Measurements from ENCODE around the gene PXYLP1.

PXYLP1 gene

GRCh38 chr3:141191097-141191749, 40.4 kb upstream of the PXYLP1 start:
- Histone ChIP-seq H4K8ac (ENCODE audit: low read depth, low read length) (no peak overlapping the region), H3K4me3 (ENCODE audit: low read length in 2 of 2) (no peak overlapping the region), H3K4ac (ENCODE audit: low read length) (no peak overlapping the region), H2AK5ac (ENCODE audit: low read depth, low read length) (no peak overlapping the region), H4K91ac (ENCODE audit: low read depth, low read length, poor library complexity) (no peak overlapping the region), H3K9ac (ENCODE audit: low read depth, low read length, poor library complexity) (no peak overlapping the region), H2BK12ac (ENCODE audit: low read length) (no peak overlapping the region), H3K4me1 (ENCODE audit: control insufficient read depth in 2 of 2, insufficient read depth in 1 of 2, low read depth in 1 of 2, low read length in 2 of 2) (no peaks in the 10 kb centered on the region), H2AFZ (ENCODE audit: low read length) (no peak overlapping the region), H3K27me3 (ENCODE audit: control insufficient read depth in 3 of 3, insufficient read depth in 3 of 3, low read depth in 1 of 3, low read length in 3 of 3) (no peaks in the 10 kb centered on the region), H3K27ac (replicated peaks; ENCODE audit: low read length) (no peak overlapping the region), H2BK120ac (ENCODE audit: low read depth, low read length) (no peak overlapping the region), H2BK15ac (ENCODE audit: low read length) (no peak overlapping the region), H3K18ac (ENCODE audit: low read length) (no peak overlapping the region), H3K36me3 (replicated peaks in 1 of 2; ENCODE audit: control insufficient read depth in 2 of 2, insufficient read depth in 2 of 2, low read length in 2 of 2) (no peaks in the 10 kb centered on the region), H3K9me3 (replicated peaks in 1 of 2; ENCODE audit: control insufficient read depth in 2 of 2, insufficient read depth in 1 of 2, low read depth in 1 of 2, low read length in 2 of 2) (peaks cover 0 to 12% of the 10 kb centered on the region in 2 donors), H3K23ac (ENCODE audit: low read depth, low read length, poor library complexity) (no peak overlapping the region), H2BK5ac (ENCODE audit: low read length) (no peak overlapping the region), H3K14ac (ENCODE audit: low read length) (no peak overlapping the region), H3K79me1 (ENCODE audit: low read depth, low read length) (no peaks in the 10 kb centered on the region), H3K4me2 (ENCODE audit: insufficient read depth, low read length, poor library complexity, severe bottlenecking) (no peak overlapping the region)
- WGBS, 2 donors (ENCODE audit: extremely low coverage in 2 of 2, insufficient read length in 2 of 2, insufficient replicate concordance in 1 of 2): 80% methylated on average over 1 of the region's 2 CpGs; no CpG with 5 or more reads in 1 of the 2 donors
- DNase-seq (ENCODE audit: low spot score): no peak

- Histone ChIP-seq H4K91ac (ENCODE audit: low read depth, low read length, poor library complexity) (no peak overlapping the region), H3K18ac (ENCODE audit: low read length) (no peak overlapping the region), H3K14ac (ENCODE audit: low read length) (no peak overlapping the region), H2AFZ (ENCODE audit: low read length) (no peak overlapping the region), H3K4ac (ENCODE audit: low read length) (no peak overlapping the region), H3K4me1 (ENCODE audit: control insufficient read depth in 2 of 2, insufficient read depth in 1 of 2, low read depth in 1 of 2, low read length in 2 of 2) (no peaks in the 10 kb centered on the region), H2AK5ac (ENCODE audit: low read depth, low read length) (no peak overlapping the region), H3K4me2 (ENCODE audit: insufficient read depth, low read length, poor library complexity, severe bottlenecking) (no peak overlapping the region), H3K4me3 (ENCODE audit: low read length in 2 of 2) (no peak overlapping the region), H2BK12ac (ENCODE audit: low read length) (no peak overlapping the region), H3K36me3 (replicated peaks in 1 of 2; ENCODE audit: control insufficient read depth in 2 of 2, insufficient read depth in 2 of 2, low read length in 2 of 2) (no peaks in the 10 kb centered on the region), H3K79me1 (ENCODE audit: low read depth, low read length) (no peaks in the 10 kb centered on the region), H2BK5ac (ENCODE audit: low read length) (no peak overlapping the region), H3K27ac (replicated peaks; ENCODE audit: low read length) (no peak overlapping the region), H3K23ac (ENCODE audit: low read depth, low read length, poor library complexity) (no peak overlapping the region), H3K9me3 (replicated peaks in 1 of 2; ENCODE audit: control insufficient read depth in 2 of 2, insufficient read depth in 1 of 2, low read depth in 1 of 2, low read length in 2 of 2) (peaks cover 0 to 19% of the 10 kb centered on the region in 2 donors), H3K27me3 (ENCODE audit: control insufficient read depth in 3 of 3, insufficient read depth in 3 of 3, low read depth in 1 of 3, low read length in 3 of 3) (no peaks in the 10 kb centered on the region), H2BK120ac (ENCODE audit: low read depth, low read length) (no peak overlapping the region), H4K8ac (ENCODE audit: low read depth, low read length) (no peak overlapping the region), H3K9ac (ENCODE audit: low read depth, low read length, poor library complexity) (no peak overlapping the region), H2BK15ac (ENCODE audit: low read length) (no peak overlapping the region)
- no CpG with 5 or more reads among the region's 11 CpGs for WGBS, 2 donors (ENCODE audit: extremely low coverage in 2 of 2, insufficient read length in 2 of 2, insufficient replicate concordance in 1 of 2)
- DNase-seq (ENCODE audit: low spot score): peak; percentile 96
Measured at GRCh38 chr3:141192345-141192744, 39.3 kb upstream of the PXYLP1 start.

GRCh38 chr3:141193066-141193830, 38.4 kb upstream of the PXYLP1 start:
- Histone ChIP-seq H2BK12ac (ENCODE audit: low read length) (no peak overlapping the region), H3K18ac (ENCODE audit: low read length) (no peak overlapping the region), H3K79me1 (ENCODE audit: low read depth, low read length) (no peaks in the 10 kb centered on the region), H2AK5ac (ENCODE audit: low read depth, low read length) (no peak overlapping the region), H4K8ac (ENCODE audit: low read depth, low read length) (no peak overlapping the region), H3K23ac (ENCODE audit: low read depth, low read length, poor library complexity) (no peak overlapping the region), H2BK5ac (ENCODE audit: low read length) (no peak overlapping the region), H3K4me3 (ENCODE audit: low read length in 2 of 2) (no peak overlapping the region), H4K91ac (ENCODE audit: low read depth, low read length, poor library complexity) (no peak overlapping the region), H3K36me3 (replicated peaks in 1 of 2; ENCODE audit: control insufficient read depth in 2 of 2, insufficient read depth in 2 of 2, low read length in 2 of 2) (no peaks in the 10 kb centered on the region), H2BK15ac (ENCODE audit: low read length) (no peak overlapping the region), H3K9me3 (replicated peaks in 1 of 2; ENCODE audit: control insufficient read depth in 2 of 2, insufficient read depth in 1 of 2, low read depth in 1 of 2, low read length in 2 of 2) (peaks cover 0 to 22% of the 10 kb centered on the region in 2 donors), H3K14ac (ENCODE audit: low read length) (no peak overlapping the region), H3K4ac (ENCODE audit: low read length) (no peak overlapping the region), H3K4me2 (ENCODE audit: insufficient read depth, low read length, poor library complexity, severe bottlenecking) (no peak overlapping the region), H3K9ac (ENCODE audit: low read depth, low read length, poor library complexity) (no peak overlapping the region), H2BK120ac (ENCODE audit: low read depth, low read length) (no peak overlapping the region), H3K4me1 (ENCODE audit: control insufficient read depth in 2 of 2, insufficient read depth in 1 of 2, low read depth in 1 of 2, low read length in 2 of 2) (no peaks in the 10 kb centered on the region), H2AFZ (ENCODE audit: low read length) (no peak overlapping the region), H3K27me3 (ENCODE audit: control insufficient read depth in 3 of 3, insufficient read depth in 3 of 3, low read depth in 1 of 3, low read length in 3 of 3) (no peaks in the 10 kb centered on the region), H3K27ac (replicated peaks; ENCODE audit: low read length) (no peak overlapping the region)
- DNase-seq (ENCODE audit: low spot score): no peak
- no CpG with 5 or more reads among the region's 13 CpGs for WGBS, 2 donors (ENCODE audit: extremely low coverage in 2 of 2, insufficient read length in 2 of 2, insufficient replicate concordance in 1 of 2)

GRCh38 chr3:141201122-141201521, 30.5 kb upstream of the PXYLP1 start:
- no peaks in the 10 kb centered on the region for H3K27me3 ChIP-seq (ENCODE audit: control insufficient read depth in 3 of 3, insufficient read depth in 3 of 3, low read depth in 1 of 3, low read length in 3 of 3)
- no peak for DNase-seq (ENCODE audit: low spot score)
- WGBS, 2 donors (ENCODE audit: extremely low coverage in 2 of 2, insufficient read length in 2 of 2, insufficient replicate concordance in 1 of 2): no CpG with 5 or more reads among the region's 3 CpGs

More at GRCh38 chr3:141201122-141201521, 30.5 kb upstream of the PXYLP1 start:
- H2BK5ac ChIP-seq (ENCODE audit: low read length): no peak overlapping the region
- H4K8ac ChIP-seq (ENCODE audit: low read depth, low read length): no peak overlapping the region
- no peak overlapping the region for H2AFZ ChIP-seq (ENCODE audit: low read length)
- H2BK120ac ChIP-seq (ENCODE audit: low read depth, low read length): no peak overlapping the region
- H3K4ac ChIP-seq (ENCODE audit: low read length): no peak overlapping the region
- no peak overlapping the region for H3K18ac ChIP-seq (ENCODE audit: low read length)
- H3K14ac ChIP-seq (ENCODE audit: low read length): no peak overlapping the region
- no peaks in the 10 kb centered on the region for H3K79me1 ChIP-seq (ENCODE audit: low read depth, low read length)
- H4K91ac ChIP-seq (ENCODE audit: low read depth, low read length, poor library complexity): no peak overlapping the region
- H3K9me3 ChIP-seq (replicated peaks in 1 of 2; ENCODE audit: control insufficient read depth in 2 of 2, insufficient read depth in 1 of 2, low read depth in 1 of 2, low read length in 2 of 2): peaks cover 0 to 11% of the 10 kb centered on the region in 2 donors
- no peaks in the 10 kb centered on the region for H3K36me3 ChIP-seq (replicated peaks in 1 of 2; ENCODE audit: control insufficient read depth in 2 of 2, insufficient read depth in 2 of 2, low read length in 2 of 2)
- no peaks in the 10 kb centered on the region for H3K4me1 ChIP-seq (ENCODE audit: control insufficient read depth in 2 of 2, insufficient read depth in 1 of 2, low read depth in 1 of 2, low read length in 2 of 2)
- H2BK15ac ChIP-seq (ENCODE audit: low read length): no peak overlapping the region
- no peak overlapping the region for H3K23ac ChIP-seq (ENCODE audit: low read depth, low read length, poor library complexity)
- no peak overlapping the region for H3K9ac ChIP-seq (ENCODE audit: low read depth, low read length, poor library complexity)
- no peak overlapping the region for H2AK5ac ChIP-seq (ENCODE audit: low read depth, low read length)
- no peak overlapping the region for H3K4me3 ChIP-seq (ENCODE audit: low read length in 2 of 2)
- no peak overlapping the region for H3K4me2 ChIP-seq (ENCODE audit: insufficient read depth, low read length, poor library complexity, severe bottlenecking)
- no peak overlapping the region for H2BK12ac ChIP-seq (ENCODE audit: low read length)
- no peak overlapping the region for H3K27ac ChIP-seq (replicated peaks; ENCODE audit: low read length)
